GDM1 (cell line): Measurements from ENCODE around the gene PCGF1.

ENCODE experiments used
- DNase-seq: peaks from one replicate; lab custom pipeline; 2025; lab: John Stamatoyannopoulos, UW

The PCGF1 gene

DNA sequence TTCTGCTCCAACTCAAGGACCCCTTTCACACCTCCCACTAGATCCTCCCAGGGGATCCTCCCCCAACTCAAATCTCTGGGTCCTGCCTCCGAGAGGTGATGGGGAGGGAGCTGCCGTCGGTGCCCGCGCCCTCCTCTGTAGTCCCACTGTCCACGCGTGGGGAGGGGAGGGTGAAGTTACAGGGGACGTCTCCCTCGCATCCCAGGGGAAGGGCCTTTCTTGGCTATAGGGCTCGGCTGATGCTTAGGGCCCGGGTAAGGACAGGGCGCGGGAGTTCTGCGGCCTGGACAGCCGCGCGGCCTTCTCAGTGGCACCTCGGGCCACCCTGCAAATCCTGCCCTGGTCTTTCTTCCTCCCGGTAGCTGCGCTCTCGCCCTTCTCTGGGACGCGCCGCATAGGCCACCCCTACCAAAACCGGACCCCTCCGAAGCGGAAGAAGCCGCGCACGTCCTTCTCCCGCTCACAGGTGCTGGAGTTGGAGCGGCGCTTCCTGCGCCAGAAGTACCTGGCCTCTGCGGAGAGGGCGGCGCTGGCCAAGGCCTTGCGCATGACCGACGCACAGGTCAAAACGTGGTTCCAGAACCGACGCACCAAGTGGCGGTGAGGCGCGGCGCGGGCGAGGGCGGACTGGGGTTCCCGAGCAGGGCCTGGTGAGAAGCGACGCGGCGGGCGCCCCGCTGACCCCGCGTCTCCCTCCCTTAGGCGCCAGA is 7.9 kb upstream of the PCGF1 start:
- no peak for DNase-seq

- DNase-seq: no peak
These were observed 7.1 kb upstream of the PCGF1 start, which contains the start of gene TLX2 for GRCh38 chr2:74514368-74515270. Gene TLX2, plus strand, starts transcription at chr2:74514450. Its CDS starts 357 bp downstream, at chr2:74514807.

DNA sequence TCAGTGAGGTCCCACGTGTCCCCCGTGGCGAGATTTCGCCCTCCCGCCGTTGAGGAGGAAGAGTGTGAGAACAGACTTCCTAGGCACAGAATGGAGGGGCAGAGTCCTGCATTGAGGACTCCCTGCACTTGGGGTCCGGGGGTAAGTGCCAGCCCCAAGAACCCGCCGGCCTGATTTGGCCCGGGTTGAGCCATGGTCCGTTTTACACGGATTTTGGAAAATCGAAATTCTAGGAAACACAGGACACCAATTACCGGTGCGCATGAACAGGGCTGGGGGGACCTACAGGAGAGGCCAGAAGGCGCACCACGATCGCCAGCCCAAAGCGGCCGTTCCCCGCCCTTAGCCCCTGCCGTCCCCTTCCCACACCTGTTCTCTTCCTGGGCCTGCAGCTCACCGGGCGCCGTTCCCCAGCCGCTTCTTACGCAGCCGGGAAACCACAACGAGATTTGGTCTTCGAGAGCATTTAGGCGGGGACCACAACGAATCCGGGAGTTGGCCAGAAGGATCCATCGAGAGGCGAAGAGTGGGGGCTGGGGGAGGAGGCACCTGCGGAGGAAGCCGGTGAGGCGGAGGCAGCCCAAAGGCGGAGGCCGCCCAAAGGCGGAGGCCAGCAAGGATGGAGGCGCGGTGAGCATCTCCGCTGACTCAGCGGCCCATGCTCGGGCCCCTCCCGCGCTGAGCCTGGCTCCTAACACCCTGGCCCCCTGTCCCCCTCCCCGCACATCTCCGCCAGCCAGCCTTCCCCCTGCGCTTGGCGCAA is 6.3 kb upstream of the PCGF1 start:
- no peak for DNase-seq

GRCh38 chr2:74512744-74513604 is 5.5 kb upstream of the PCGF1 start:
- no peak for DNase-seq

GRCh38 chr2:74511104-74511989 is 3.9 kb upstream of the PCGF1 start:
- DNase-seq: no peak

GRCh38 chr2:74510272-74510671 is 2.8 kb upstream of the PCGF1 start:
- no peak for DNase-seq

DNA sequence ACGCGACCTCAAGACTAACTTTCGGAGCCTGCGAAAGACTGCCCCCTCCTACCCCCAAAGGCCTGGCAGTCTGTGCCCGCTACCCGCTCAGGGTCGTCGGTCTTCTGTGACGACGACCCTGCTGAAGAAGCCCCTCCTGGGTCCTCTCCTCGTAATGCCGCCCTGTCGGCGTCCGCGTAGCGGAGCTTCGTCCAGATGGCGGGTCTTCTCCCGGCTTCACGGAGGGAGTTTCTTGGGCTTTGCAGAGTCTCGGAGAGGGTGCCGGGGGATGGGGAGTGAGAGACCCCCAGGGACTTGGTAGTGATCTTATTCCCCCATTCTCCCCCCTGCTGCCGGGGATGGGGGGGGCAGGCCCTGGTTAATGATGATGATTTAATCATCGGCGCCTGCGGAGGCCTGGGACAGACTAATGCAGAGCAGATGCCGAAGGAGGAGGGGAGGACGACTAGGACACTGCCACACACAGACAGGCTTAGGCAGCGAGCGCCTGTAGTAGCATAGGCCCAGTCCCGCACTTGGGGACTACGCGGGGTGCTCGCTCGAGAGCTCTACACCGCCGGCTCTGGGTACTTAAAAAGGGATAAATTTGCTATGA is 528 bp upstream of the PCGF1 start:
- DNase-seq: no peak

DNA sequence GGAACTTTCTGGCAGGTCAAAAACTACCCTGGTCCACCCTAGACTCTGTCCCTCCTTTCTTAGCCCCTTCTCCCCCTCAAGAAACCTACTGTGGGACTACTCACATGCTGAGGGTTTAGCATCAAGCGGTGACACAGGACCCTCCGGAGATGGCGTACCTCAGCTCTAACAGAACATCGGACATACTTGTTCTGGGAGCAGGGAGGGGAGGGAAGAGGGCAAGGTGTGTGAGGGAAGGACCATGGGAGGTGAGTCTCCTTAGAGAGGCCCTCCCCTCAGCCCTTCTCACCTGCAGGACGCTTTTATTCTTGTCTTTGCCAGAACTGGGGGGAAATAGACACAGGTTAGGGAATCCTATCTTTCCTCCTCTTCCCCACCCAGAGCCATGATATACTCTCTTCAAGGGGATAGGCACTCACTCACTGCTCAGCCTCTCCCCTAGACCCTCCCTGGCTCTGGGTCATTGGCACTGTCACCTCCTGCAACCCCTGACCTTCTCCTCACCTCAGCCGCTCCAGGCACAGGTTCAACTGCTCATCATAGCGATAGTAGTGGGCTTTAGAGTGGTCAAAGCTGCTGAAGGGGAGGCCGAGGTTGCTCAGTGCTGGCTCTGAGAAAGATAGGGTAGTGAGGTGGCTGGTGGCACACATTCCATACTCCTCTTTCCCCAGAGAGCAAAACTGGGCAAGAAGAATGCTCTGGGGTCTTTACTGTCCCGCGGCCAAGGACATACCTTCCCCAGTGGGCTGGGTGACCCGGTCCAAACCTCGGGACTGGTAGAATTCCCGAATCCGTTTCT is 1.8 kb downstream of the PCGF1 start:
- DNase-seq: no peak

DNA sequence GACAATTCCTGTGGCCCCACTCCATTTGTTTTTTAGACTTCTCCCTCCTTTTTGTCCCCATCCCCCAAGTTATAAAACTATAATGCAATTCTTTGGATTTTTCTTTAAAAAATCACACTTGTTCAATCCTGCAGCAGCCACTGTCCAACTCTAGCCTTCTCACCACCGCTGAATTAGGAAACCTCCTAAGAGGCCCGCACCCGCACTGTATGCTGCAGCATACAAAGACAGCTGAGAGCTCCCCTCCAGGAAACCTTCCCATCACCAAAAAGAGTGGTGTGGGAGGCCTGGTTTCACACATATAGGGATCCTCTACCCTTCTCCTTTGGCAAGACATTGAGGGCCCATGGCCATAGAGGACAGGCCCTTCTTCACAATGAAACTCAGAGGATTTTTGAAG is 2.9 kb downstream of the PCGF1 start:
- no peak for DNase-seq

- no peak for DNase-seq
These were observed 3.7 kb downstream of the PCGF1 start for GRCh38 chr2:74503506-74504475.

- peak; percentile 46 for DNase-seq
These were observed 4.6 kb downstream of the PCGF1 start for GRCh38 chr2:74502720-74503505.

GRCh38 chr2:74502147-74502719 is 5.3 kb downstream of the PCGF1 start:
- DNase-seq: no peak

DNA sequence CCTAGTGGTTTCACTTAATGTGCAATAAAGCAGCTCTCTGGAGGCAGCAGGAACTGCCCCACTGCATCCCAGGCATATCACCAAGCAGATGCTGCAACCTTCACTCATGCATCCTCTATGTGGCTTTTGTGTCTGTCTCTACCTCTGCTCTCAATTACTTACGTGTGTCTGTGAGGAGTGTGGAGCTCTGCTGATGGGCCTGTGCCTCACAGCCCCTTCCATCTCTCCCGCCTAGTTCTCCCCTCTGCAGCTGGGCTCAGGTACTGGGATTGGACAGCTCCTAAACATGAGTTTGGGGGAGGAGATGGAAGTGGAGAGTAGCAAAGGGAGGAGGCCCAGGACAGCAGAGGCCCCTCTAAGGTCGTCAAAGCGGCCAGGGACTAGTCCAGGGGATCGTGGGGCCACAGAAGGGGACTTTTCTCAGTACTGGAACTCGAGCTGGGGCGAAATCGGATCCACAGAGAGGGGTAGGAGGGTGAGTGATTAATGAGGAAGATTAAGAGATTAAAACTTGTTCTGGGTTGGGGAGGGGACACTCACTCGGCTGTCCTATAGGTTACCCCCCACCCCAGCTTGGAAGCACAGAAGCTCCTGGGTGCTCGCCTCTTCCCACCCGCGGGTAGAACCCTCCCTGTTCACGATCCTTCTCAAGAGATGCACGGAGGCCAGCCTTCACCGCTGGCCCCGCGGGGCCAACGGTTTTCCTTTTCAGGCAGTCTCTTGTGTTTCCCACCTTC is 6.0 kb downstream of the PCGF1 start:
- DNase-seq: no peak

- no peak for DNase-seq
These were observed 6.9 kb downstream of the PCGF1 start for GRCh38 chr2:74500578-74500946.

DNA sequence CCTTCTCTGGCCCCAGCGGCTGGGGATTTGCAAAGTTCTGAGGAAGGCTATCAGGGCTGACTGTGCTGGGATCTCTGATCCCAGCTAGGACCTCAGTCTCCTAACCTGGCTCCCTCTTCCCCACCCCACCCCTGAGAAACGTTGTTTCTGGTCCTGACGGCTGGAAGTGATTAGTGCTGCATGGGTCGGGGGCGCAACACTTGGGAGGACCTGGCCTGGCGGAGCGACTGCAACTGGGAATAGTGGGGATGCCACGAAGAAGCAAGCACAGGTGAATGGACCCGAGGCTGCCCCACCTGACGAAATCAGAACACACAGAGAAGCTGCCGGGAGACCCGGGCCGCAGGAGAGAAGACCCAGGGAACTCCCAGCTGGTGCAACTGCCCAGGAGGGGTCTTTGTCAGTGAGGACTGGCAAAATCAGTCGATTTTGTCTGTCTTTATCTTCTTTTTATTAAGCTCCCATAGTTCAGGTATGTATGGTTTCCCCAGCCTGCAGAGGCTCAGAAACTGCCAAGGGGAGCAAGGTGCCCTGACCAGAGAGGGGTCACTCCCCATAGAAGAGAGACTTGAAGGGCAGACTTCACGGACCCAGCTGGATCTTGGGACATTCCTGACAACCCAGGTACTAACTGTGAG is 7.4 kb downstream of the PCGF1 start:
- no peak for DNase-seq
